Hepatocyte (in vitro differentiated cells): ENCODE measurements around the gene RPS6KC1. TPM values are rescaled to one million over a fixed set of nuclear protein-coding genes. Genes with fewer than 3 reads are reported as not detected.

Experiments
- DNase-seq: peaks from one replicate; pipeline ENCODE4 v3.0.0-alpha.2; 2016; ENCODE audit warnings: low spot score
- H2AFZ ChIP-seq: fragments of 200-600 bp; sonication (generic); 2 replicates; pipeline ENCODE4 v1.6.0; 2016; ENCODE audit warnings: antibody characterized with exemption, mild to moderate bottlenecking
- H3K27ac ChIP-seq: fragments of 200-600 bp; sonication (generic); 2 replicates; pipeline ENCODE4 v1.5.1; 2016; ENCODE audit warnings: mild to moderate bottlenecking
- H3K27me3 ChIP-seq: fragments of 200-600 bp; sonication (generic); 2 replicates; pipeline ENCODE4 v1.6.1; 2016
- H3K36me3 ChIP-seq: fragments of 200-600 bp; sonication (generic); replicated peaks from 2 replicates; pipeline ENCODE4 v1.5.1; 2016; ENCODE audit warnings: low read depth; ENCODE audit not compliant: insufficient read depth
- H3K4me1 ChIP-seq: fragments of 200-600 bp; sonication (generic); 2 replicates; pipeline ENCODE4 v1.5.1; 2016; ENCODE audit warnings: mild to moderate bottlenecking, moderate library complexity; ENCODE audit not compliant: insufficient read depth
- H3K4me2 ChIP-seq: fragments of 200-600 bp; sonication (generic); 2 replicates; pipeline ENCODE4 v1.6.0; 2016
- H3K4me3 ChIP-seq: fragments of 200-600 bp; sonication (generic); 2 replicates; pipeline ENCODE4 v1.5.1; 2016; ENCODE audit warnings: mild to moderate bottlenecking
- H3K79me2 ChIP-seq: fragments of 200-600 bp; sonication (generic); 2 replicates; pipeline ENCODE4 v1.6.0; 2017; ENCODE audit warnings: mild to moderate bottlenecking
- H3K9me2 ChIP-seq: fragments of 200-600 bp; sonication (generic); replicated peaks from 2 replicates; pipeline ENCODE4 v1.6.0; 2017; ENCODE audit warnings: mild to moderate bottlenecking; ENCODE audit not compliant: insufficient read depth
- H3K9me3 ChIP-seq: fragments of 200-600 bp; sonication (generic); 2 replicates; pipeline ENCODE4 v1.5.1; 2016; ENCODE audit warnings: low read depth, mild to moderate bottlenecking
- H4K20me1 ChIP-seq: fragments of 200-600 bp; sonication (generic); 2 replicates; pipeline ENCODE4 v1.6.0; 2016; ENCODE audit warnings: mild to moderate bottlenecking; ENCODE audit not compliant: insufficient read depth, poor library complexity, severe bottlenecking
- CTCF ChIP-seq: fragments of 200-600 bp; sonication (generic); IDR thresholded peaks from 2 replicates; pipeline ENCODE4 v1.5.1; 2016; ENCODE audit warnings: antibody characterized with exemption, mild to moderate bottlenecking; ENCODE audit not compliant: poor library complexity
- EZH2 ChIP-seq: fragments of 200-600 bp; sonication (generic); IDR thresholded peaks from 2 replicates; pipeline ENCODE4 v1.6.1; 2016; ENCODE audit warnings: antibody characterized with exemption, mild to moderate bottlenecking, borderline replicate concordance
- EZH2phosphoT487 ChIP-seq: fragments of 200-600 bp; sonication (generic); IDR thresholded peaks from one replicate; pipeline ENCODE4 v1.6.1; 2018; ENCODE audit warnings: antibody characterized with exemption, mild to moderate bottlenecking, low read depth, moderate library complexity; ENCODE audit not compliant: unreplicated experiment, severe bottlenecking
- WGBS: methylation state at CpG from one replicate; pipeline ENCODE4 v1.1.6; 2016; ENCODE audit warnings: low lambda C conversion rate; ENCODE audit errors: missing lambda C conversion rate; 5-methylcytosine and 5-hydroxymethylcytosine counted together
- polyA plus RNA-seq: library from polyadenylated mRNA; unstranded; fragments of >200 nt; fragmentation: Nextera tagmentation; extraction: Ambion mirVana; gene quantifications from 2 replicates; pipeline ENCODE4 v1.2.1, GENCODE V29; 2016
- total RNA-seq: library from RNA; depleted of rRNA; stranded (reverse); fragments of >200 nt; gene quantifications from 2 replicates; pipeline ENCODE4 v1.2.3, GENCODE V29; 2014

Gene RPS6KC1
- total and polyA plus RNA-seq, 2 experiments from 2014 or later: 10.0 to 26.9 TPM

- no peaks in the 10 kb centered on the region for H3K27me3 ChIP-seq
Observed at GRCh38 chr1:213087911-213088310, 36.9 kb downstream of the RPS6KC1 start.

GRCh38 chr1:213089924-213090677 lies 39.1 kb downstream of the RPS6KC1 start:
- no peak overlapping the region for H3K4me2 ChIP-seq
- H3K9me2 ChIP-seq: no peaks in the 10 kb centered on the region
- H3K4me3 ChIP-seq: no peak overlapping the region
- H2AFZ ChIP-seq: no peak overlapping the region
- DNase-seq: no peak
- H4K20me1 ChIP-seq: no peaks in the 10 kb centered on the region
- H3K27me3 ChIP-seq: no peaks in the 10 kb centered on the region
- no peaks in the 10 kb centered on the region for H3K36me3 ChIP-seq
- H3K79me2 ChIP-seq: no peaks in the 10 kb centered on the region
- TF ChIP-seq CTCF (no peak), EZH2phosphoT487 (no peak)
- H3K9me3 ChIP-seq: no peaks in the 10 kb centered on the region
- H3K4me1 ChIP-seq: no peaks in the 10 kb centered on the region
- H3K27ac ChIP-seq: no peak overlapping the region

More at GRCh38 chr1:213087911-213088310, 36.9 kb downstream of the RPS6KC1 start:
- WGBS: 100% methylated on average over 3 of the region's 3 CpGs
- Histone ChIP-seq H3K36me3 (no peaks in the 10 kb centered on the region), H3K9me3 (no peaks in the 10 kb centered on the region), H3K4me3 (no peak overlapping the region), H3K4me1 (no peaks in the 10 kb centered on the region), H4K20me1 (no peaks in the 10 kb centered on the region), H3K9me2 (no peaks in the 10 kb centered on the region), H3K79me2 (no peaks in the 10 kb centered on the region), H3K4me2 (no peak overlapping the region), H2AFZ (no peak overlapping the region), H3K27ac (no peak overlapping the region)
- DNase-seq: no peak
- TF ChIP-seq EZH2phosphoT487 (no peak), CTCF (no peak), EZH2 (no peak)

- Histone ChIP-seq H4K20me1 (no peaks in the 10 kb centered on the region), H3K9me3 (no peaks in the 10 kb centered on the region), H3K9me2 (no peaks in the 10 kb centered on the region), H3K27me3 (no peaks in the 10 kb centered on the region), H3K27ac (no peak overlapping the region), H3K79me2 (no peaks in the 10 kb centered on the region), H3K4me2 (no peak overlapping the region), H3K36me3 (no peaks in the 10 kb centered on the region), H3K4me1 (no peaks in the 10 kb centered on the region), H2AFZ (no peak overlapping the region), H3K4me3 (no peak overlapping the region)
- TF ChIP-seq EZH2: no peak
- TF ChIP-seq EZH2phosphoT487: no peak
- no peak for TF ChIP-seq CTCF
- no peak for DNase-seq
- 95% methylated on average over 3 of the region's 3 CpGs for WGBS
Observed at GRCh38 chr1:213094446-213094845, 43.4 kb downstream of the RPS6KC1 start.
